Smooth muscle cell (in vitro differentiated cells): ENCODE data around the gene ADD1. TPM values are rescaled to one million over a fixed set of nuclear protein-coding genes. Genes with fewer than 3 reads are reported as not detected.

Source experiments
- DNase-seq: peaks from one replicate; lab custom pipeline; 2025; ENCODE audit not compliant: unreplicated experiment; lab: John Stamatoyannopoulos, UW
- H2AFZ ChIP-seq: fragments of 200-600 bp; sonication (generic); 2 replicates; pipeline ENCODE4 v1.6.0; 2016; ENCODE audit warnings: antibody characterized with exemption, low read depth, mild to moderate bottlenecking
- H3F3A ChIP-seq: fragments of 200-600 bp; sonication (generic); 2 replicates; pipeline ENCODE4 v1.6.0; 2017; ENCODE audit warnings: antibody characterized with exemption, low read depth
- H3K27ac ChIP-seq: fragments of 200-600 bp; sonication (generic); 2 replicates; pipeline ENCODE4 v1.5.1; 2016; ENCODE audit warnings: low read depth, mild to moderate bottlenecking
- H3K27me3 ChIP-seq: fragments of 200-600 bp; sonication (generic); 2 replicates; pipeline ENCODE4 v1.6.1; 2016; ENCODE audit warnings: low read depth, mild to moderate bottlenecking
- H3K36me3 ChIP-seq: fragments of 200-600 bp; sonication (generic); 2 replicates; pipeline ENCODE4 v1.5.1; 2016; ENCODE audit warnings: low read depth
- H3K4me1 ChIP-seq: fragments of 200-600 bp; sonication (generic); 2 replicates; pipeline ENCODE4 v1.5.1; 2016; ENCODE audit warnings: low read depth
- H3K4me2 ChIP-seq: fragments of 200-600 bp; sonication (generic); 2 replicates; pipeline ENCODE4 v1.6.0; 2016; ENCODE audit warnings: mild to moderate bottlenecking
- H3K4me3 ChIP-seq: fragments of 200-600 bp; sonication (generic); 2 replicates; pipeline ENCODE4 v1.5.1; 2016; ENCODE audit warnings: mild to moderate bottlenecking
- H3K79me2 ChIP-seq: fragments of 200-600 bp; sonication (generic); 2 replicates; pipeline ENCODE4 v1.6.0; 2016; ENCODE audit warnings: low read depth, mild to moderate bottlenecking
- H3K9ac ChIP-seq: fragments of 200-600 bp; sonication (generic); 2 replicates; pipeline ENCODE4 v1.6.0; 2016; ENCODE audit warnings: low read depth
- H3K9me3 ChIP-seq: fragments of 200-600 bp; sonication (generic); replicated peaks from 2 replicates; pipeline ENCODE4 v1.5.1; 2016; ENCODE audit warnings: low read depth
- H4K20me1 ChIP-seq: fragments of 200-600 bp; sonication (generic); 2 replicates; pipeline ENCODE4 v1.6.0; 2016; ENCODE audit warnings: low read depth
- CTCF ChIP-seq: fragments of 200-600 bp; sonication (generic); IDR thresholded peaks from 2 replicates; pipeline ENCODE4 v1.5.1; 2017; ENCODE audit warnings: borderline replicate concordance, mild to moderate bottlenecking, antibody characterized with exemption; ENCODE audit not compliant: insufficient read depth, poor library complexity, severe bottlenecking
- WGBS: methylation state at CpG from one replicate; pipeline ENCODE4 v1.1.7; 2016; ENCODE audit warnings: low lambda C conversion rate; 5-methylcytosine and 5-hydroxymethylcytosine counted together
- polyA plus RNA-seq: library from polyadenylated mRNA; unstranded; fragments of >200 nt; fragmentation: Nextera tagmentation; extraction: Ambion mirVana; gene quantifications from 2 replicates; pipeline ENCODE4 v1.2.1, GENCODE V29; 2016
- total RNA-seq: library from RNA; depleted of rRNA; stranded (reverse); fragments of >200 nt; gene quantifications from 2 replicates; pipeline ENCODE4 v1.2.3, GENCODE V29; 2014

Gene ADD1
- total and polyA plus RNA-seq, 2 experiments from 2014 or later: 109 to 175 TPM

- no peaks in the 10 kb centered on the region for H3F3A ChIP-seq
- H2AFZ ChIP-seq: no peak overlapping the region
- TF ChIP-seq CTCF: no peak
- H3K36me3 ChIP-seq: no peaks in the 10 kb centered on the region
- WGBS: 97% methylated on average over 4 of the region's 4 CpGs
- H3K27ac ChIP-seq: no peak overlapping the region
- H3K4me1 ChIP-seq: no peaks in the 10 kb centered on the region
- no peak overlapping the region for H3K4me2 ChIP-seq
- H3K9me3 ChIP-seq: no peaks in the 10 kb centered on the region
- H3K4me3 ChIP-seq: no peak overlapping the region
- no peak overlapping the region for H3K9ac ChIP-seq
- no peaks in the 10 kb centered on the region for H3K27me3 ChIP-seq
- peaks cover 68% of the 10 kb centered on the region for H4K20me1 ChIP-seq
- peaks cover 27% of the 10 kb centered on the region for H3K79me2 ChIP-seq
- no peak for DNase-seq
These were observed 20.4 kb upstream of the ADD1 start for GRCh38 chr4:2823301-2823670.

- H2AFZ ChIP-seq: no peak overlapping the region
- H3K4me3 ChIP-seq: no peak overlapping the region
- H3F3A ChIP-seq: no peaks in the 10 kb centered on the region
- no peak for TF ChIP-seq CTCF
- 97% methylated on average over 14 of the region's 14 CpGs for WGBS
- no peak overlapping the region for H3K27ac ChIP-seq
- H3K27me3 ChIP-seq: no peaks in the 10 kb centered on the region
- H3K4me2 ChIP-seq: no peak overlapping the region
- no peaks in the 10 kb centered on the region for H3K9me3 ChIP-seq
- peaks cover 21% of the 10 kb centered on the region for H3K79me2 ChIP-seq
- no peaks in the 10 kb centered on the region for H3K4me1 ChIP-seq
- DNase-seq: no peak
- H3K36me3 ChIP-seq: no peaks in the 10 kb centered on the region
- H4K20me1 ChIP-seq: peaks cover 63% of the 10 kb centered on the region
- no peak overlapping the region for H3K9ac ChIP-seq
These were observed 19.8 kb upstream of the ADD1 start for GRCh38 chr4:2823671-2824328.

GRCh38 chr4:2824329-2824835 lies 19.3 kb upstream of the ADD1 start:
- Histone ChIP-seq H3K36me3 (no peaks in the 10 kb centered on the region), H2AFZ (no peak overlapping the region), H3K9me3 (no peaks in the 10 kb centered on the region), H3K4me1 (no peaks in the 10 kb centered on the region), H3K4me2 (no peak overlapping the region), H3K9ac (no peak overlapping the region), H3K79me2 (peaks cover 16% of the 10 kb centered on the region), H4K20me1 (peaks cover 57% of the 10 kb centered on the region), H3K27ac (no peak overlapping the region), H3F3A (no peaks in the 10 kb centered on the region), H3K27me3 (no peaks in the 10 kb centered on the region), H3K4me3 (no peak overlapping the region)
- WGBS: 93% methylated on average over 24 of the region's 24 CpGs
- TF ChIP-seq CTCF: no peak
- DNase-seq: no peak

- H3K4me2 ChIP-seq: no peak overlapping the region
- no peak for DNase-seq
- H3K27ac ChIP-seq: no peak overlapping the region
- no peaks in the 10 kb centered on the region for H3K27me3 ChIP-seq
- no peaks in the 10 kb centered on the region for H3K4me1 ChIP-seq
- H3K4me3 ChIP-seq: no peak overlapping the region
- H3K9me3 ChIP-seq: no peaks in the 10 kb centered on the region
- H3K36me3 ChIP-seq: no peaks in the 10 kb centered on the region
- peaks cover 10% of the 10 kb centered on the region for H3K79me2 ChIP-seq
- no peak overlapping the region for H3K9ac ChIP-seq
- no peaks in the 10 kb centered on the region for H3F3A ChIP-seq
- no peak for TF ChIP-seq CTCF
- no peak overlapping the region for H2AFZ ChIP-seq
- 96% methylated on average over 16 of the region's 17 CpGs for WGBS
- peaks cover 57% of the 10 kb centered on the region for H4K20me1 ChIP-seq
These were observed 18.7 kb upstream of the ADD1 start for GRCh38 chr4:2824836-2825381.
